H9 (cell line): ENCODE measurements around the gene SURF4. TPM values are rescaled to one million over a fixed set of nuclear protein-coding genes. Genes with fewer than 3 reads are reported as not detected.
A peak's percentile ranks its signal among the peaks of the same experiment; 100 is the strongest.

ENCODE experiments used
- DNase-seq: peaks from one replicate; pipeline ENCODE4 v3.0.0-alpha.2; 2017
- H2AFZ ChIP-seq: one replicate; pipeline ENCODE4 v1.6.1; 2013; ENCODE audit warnings: mild to moderate bottlenecking, low read length, control low read depth, moderate library complexity
- H2AK5ac ChIP-seq: 2 replicates; pipeline ENCODE4 v1.6.1; 2013; ENCODE audit warnings: low read length, control low read depth, mixed read lengths; ENCODE audit not compliant: insufficient read length
- H2BK120ac ChIP-seq: one replicate; pipeline ENCODE4 v1.6.1; 2013; ENCODE audit warnings: low read depth, mild to moderate bottlenecking, low read length, control low read depth, inconsistent platforms; ENCODE audit not compliant: poor library complexity, severe bottlenecking
- H2BK12ac ChIP-seq: 2 replicates; pipeline ENCODE4 v1.6.1; 2013; ENCODE audit warnings: low read length, control low read depth, mixed read lengths, low read depth; ENCODE audit not compliant: insufficient read length
- H2BK15ac ChIP-seq: 2 replicates; pipeline ENCODE4 v1.6.1; 2013; ENCODE audit warnings: low read depth, low read length, control low read depth
- H2BK20ac ChIP-seq: one replicate; pipeline ENCODE4 v1.6.1; 2013; ENCODE audit warnings: low read depth, mild to moderate bottlenecking, low read length, control low read depth, inconsistent platforms; ENCODE audit not compliant: poor library complexity, severe bottlenecking
- H2BK5ac ChIP-seq: 2 replicates; pipeline ENCODE4 v1.6.1; 2013; ENCODE audit warnings: low read length, control low read depth, mixed read lengths; ENCODE audit not compliant: insufficient read length
- H3K14ac ChIP-seq: 2 replicates; pipeline ENCODE4 v1.6.1; 2013; ENCODE audit warnings: low read length, control low read depth; ENCODE audit not compliant: insufficient read depth
- H3K18ac ChIP-seq: 2 replicates; pipeline ENCODE4 v1.6.1; 2013; ENCODE audit warnings: low read depth, mild to moderate bottlenecking, mixed read lengths, low read length, control low read depth; ENCODE audit not compliant: insufficient read length
- H3K23ac ChIP-seq: 2 replicates; pipeline ENCODE4 v1.6.1; 2013; ENCODE audit warnings: low read length, control low read depth, mixed read lengths, low read depth; ENCODE audit not compliant: insufficient read length
- H3K23me2 ChIP-seq: 2 replicates; pipeline ENCODE4 v1.6.1; 2013; ENCODE audit warnings: low read depth, mild to moderate bottlenecking, mixed read lengths, low read length, control low read depth; ENCODE audit not compliant: insufficient read length, poor library complexity, severe bottlenecking
- H3K27ac ChIP-seq: 2 replicates; pipeline ENCODE4 v1.5.1; 2013; ENCODE audit warnings: low read length, control low read depth, mixed read lengths, low read depth; ENCODE audit not compliant: insufficient read length
- H3K27me3 ChIP-seq: 2 replicates; pipeline ENCODE4 v1.6.1; 2013; ENCODE audit warnings: low read length, control low read depth, inconsistent platforms; ENCODE audit not compliant: insufficient read depth
- H3K4ac ChIP-seq: 2 replicates; pipeline ENCODE4 v1.6.1; 2013; ENCODE audit warnings: low read depth, mild to moderate bottlenecking, control low read depth, inconsistent platforms, low read length, moderate library complexity
- H3K4me1 ChIP-seq: 2 replicates; pipeline ENCODE4 v1.6.1; 2013; ENCODE audit warnings: low read length, control low read depth, inconsistent platforms; ENCODE audit not compliant: insufficient read depth
- H3K4me2 ChIP-seq: 2 replicates; pipeline ENCODE4 v1.6.1; 2013; ENCODE audit warnings: low read length, control low read depth, mixed read lengths; ENCODE audit not compliant: insufficient read length, insufficient read depth
- H3K56ac ChIP-seq: 2 replicates; pipeline ENCODE4 v1.6.1; 2013; ENCODE audit warnings: low read depth, mild to moderate bottlenecking, mixed read lengths, low read length, control low read depth; ENCODE audit not compliant: insufficient read length
- H3K79me1 ChIP-seq: 2 replicates; pipeline ENCODE4 v1.6.1; 2013; ENCODE audit warnings: low read depth, mild to moderate bottlenecking, moderate library complexity, low read length, control low read depth, inconsistent platforms; ENCODE audit not compliant: insufficient read depth, poor library complexity, severe bottlenecking
- H3K79me2 ChIP-seq: 2 replicates; pipeline ENCODE4 v1.6.1; 2013; ENCODE audit warnings: low read length, control low read depth, inconsistent platforms; ENCODE audit not compliant: insufficient read depth
- H3K9ac ChIP-seq: 2 replicates; pipeline ENCODE4 v1.6.1; 2013; ENCODE audit warnings: low read length, control low read depth, mixed read lengths; ENCODE audit not compliant: insufficient read length; ENCODE audit errors: extremely low read depth
- H3K9me3 ChIP-seq: one replicate; pipeline ENCODE4 v1.6.1; 2013; ENCODE audit warnings: low read depth, low read length, inconsistent platforms; ENCODE audit not compliant: control insufficient read depth
- H3T11ph ChIP-seq: one replicate; pipeline ENCODE4 v1.6.1; 2013; ENCODE audit warnings: mild to moderate bottlenecking, low read length, control low read depth, inconsistent platforms
- H4K20me1 ChIP-seq: one replicate; pipeline ENCODE4 v1.6.1; 2013; ENCODE audit not compliant: control insufficient read depth, insufficient read length, insufficient read depth
- H4K5ac ChIP-seq: 2 replicates; pipeline ENCODE4 v1.6.1; 2013; ENCODE audit warnings: low read depth, mild to moderate bottlenecking, mixed read lengths, low read length, control low read depth; ENCODE audit not compliant: insufficient read length
- H4K8ac ChIP-seq: replicated peaks from 2 replicates; pipeline ENCODE4 v1.6.1; 2013; ENCODE audit warnings: low read length, control low read depth, mixed read lengths, low read depth; ENCODE audit not compliant: insufficient read length
- H4K91ac ChIP-seq: 2 replicates; pipeline ENCODE4 v1.6.1; 2013; ENCODE audit warnings: low read depth, mild to moderate bottlenecking, moderate library complexity, mixed read lengths, low read length, control low read depth; ENCODE audit not compliant: insufficient read length
- H3K27ac Mint-ChIP-seq, 3 experiments: 2 replicates in 2 of 3; 3 replicates in 1 of 3; pipeline ENCODE4 v1.8.0; 2020 to 2021; ENCODE audit warnings: mixed read lengths in 3 of 3, mild to moderate bottlenecking in 1 of 3, moderate library complexity in 1 of 3
- H3K27me3 Mint-ChIP-seq: 2 replicates; pipeline ENCODE4 v1.8.0; 2021; ENCODE audit warnings: low read depth, mild to moderate bottlenecking, moderate library complexity, mixed read lengths
- H3K36me3 Mint-ChIP-seq, 3 experiments: 2 replicates in 2 of 3; 3 replicates in 1 of 3; pipeline ENCODE4 v1.8.0; 2020 to 2021; ENCODE audit warnings: low read depth in 3 of 3, mixed read lengths in 3 of 3; ENCODE audit not compliant: insufficient read depth in 1 of 3
- H3K4me1 Mint-ChIP-seq, 2 experiments: 2 replicates each; pipeline ENCODE4 v1.8.0; 2020; ENCODE audit warnings: mixed read lengths in 2 of 2
- H3K4me3 Mint-ChIP-seq, 2 experiments: 2 replicates in 1 of 2; 3 replicates in 1 of 2; pipeline ENCODE4 v1.8.0; 2020 to 2021; ENCODE audit warnings: mild to moderate bottlenecking in 2 of 2, mixed read lengths in 2 of 2, moderate library complexity in 1 of 2
- H3K9me3 Mint-ChIP-seq, 2 experiments: 2 replicates in 1 of 2; 3 replicates in 1 of 2; pipeline ENCODE4 v1.8.0; 2020; ENCODE audit warnings: mild to moderate bottlenecking in 2 of 2, mixed read lengths in 2 of 2, moderate library complexity in 1 of 2
- CTCF ChIP-seq: fragments of 200-600 bp; sonication (generic); conservative IDR thresholded peaks from 3 replicates; pipeline ENCODE4 v1.8.0; 2021; ENCODE audit warnings: antibody characterized with exemption, mild to moderate bottlenecking
- WGBS: extraction: QIAGEN DNeasy Blood & Tissue Kit; methylation state at CpG from one replicate; pipeline ENCODE4 v1.1.7; 2013; ENCODE audit warnings: missing lambda C conversion rate, low lambda C conversion rate, mixed read lengths; ENCODE audit not compliant: insufficient read length; ENCODE audit errors: extremely low coverage; 5-methylcytosine and 5-hydroxymethylcytosine counted together
- total RNA-seq: library from RNA; stranded (reverse); gene quantifications from 2 replicates; pipeline ENCODE4 v1.2.1, GENCODE V29; 2021

SURF4 gene
- total RNA-seq, 1 experiment from 2014 or later = 146 TPM

GRCh38 chr9:133351908-133352634 lies 23.8 kb downstream of the SURF4 start:
- H3K27ac ChIP-seq = no peak overlapping the region
- H4K5ac ChIP-seq = no peak overlapping the region
- peaks cover 16 to 27% of the 10 kb centered on the region in 2 experiments for H3K4me1 Mint-ChIP-seq
- no peak overlapping the region for H3K56ac ChIP-seq
- no peaks in the 10 kb centered on the region for H3K79me1 ChIP-seq
- no peak overlapping the region for H3T11ph ChIP-seq
- H3K79me2 ChIP-seq = peaks cover 7% of the 10 kb centered on the region; the same call in 1 of the 2 replicates
- peak overlapping the region in 2 of 3 experiments; percentile 61 to 80; a peak in 2 of 7 replicates for H3K27ac Mint-ChIP-seq
- H2BK120ac ChIP-seq = no peak overlapping the region
- no peak overlapping the region for H2AK5ac ChIP-seq
- H3K27me3 Mint-ChIP-seq = no peaks in the 10 kb centered on the region
- H2BK12ac ChIP-seq = no peak overlapping the region
- H4K8ac ChIP-seq = no peak overlapping the region
- no peaks in the 10 kb centered on the region for H3K27me3 ChIP-seq
- H2AFZ ChIP-seq = no peak overlapping the region
- H3K36me3 Mint-ChIP-seq = peaks cover 41 to 55% (median 50%) of the 10 kb centered on the region in 3 experiments
- no peaks in the 10 kb centered on the region; the same call in 1 of the 2 replicates for H3K4me1 ChIP-seq
- DNase-seq = peak; percentile 93
- no peak overlapping the region for H3K4me2 ChIP-seq
- H3K23me2 ChIP-seq = peaks cover 10% of the 10 kb centered on the region
- H3K18ac ChIP-seq = no peak overlapping the region
- H2BK5ac ChIP-seq = no peak overlapping the region
- H4K91ac ChIP-seq = no peak overlapping the region
- no peak overlapping the region for H2BK20ac ChIP-seq
- no peaks in the 10 kb centered on the region for H4K20me1 ChIP-seq
- H3K14ac ChIP-seq = no peak overlapping the region
- no peak overlapping the region for H2BK15ac ChIP-seq
- H3K4me3 Mint-ChIP-seq = no peak overlapping the region
- H3K9ac ChIP-seq = no peak overlapping the region
- TF ChIP-seq CTCF = peak; percentile 74
- no peak overlapping the region for H3K23ac ChIP-seq
- no CpG with 5 or more reads among the region's 14 CpGs for WGBS
- no peak overlapping the region for H3K4ac ChIP-seq
- peaks cover 0 to 3% of the 10 kb centered on the region in 2 experiments; a peak in 1 of 5 replicates for H3K9me3 Mint-ChIP-seq
- H3K9me3 ChIP-seq = no peaks in the 10 kb centered on the region
